OCI-LY3 (cell line): ENCODE data around the gene ANKS1A.

Experiments used
- H2AFZ ChIP-seq: fragments of 200-600, 300-600 bp; shearing (Covaris generic); 2 replicates; pipeline ENCODE4 v1.6.0; 2014; ENCODE audit warnings: antibody characterized with exemption, low read depth, low read length
- H3K27ac ChIP-seq: fragments of 200-600, 300-600 bp; sonication (generic); 2 replicates; pipeline ENCODE4 v1.5.1; 2014; ENCODE audit warnings: mild to moderate bottlenecking, low read length, moderate library complexity, mixed read lengths
- H3K27me3 ChIP-seq: fragments of 200-600, 300-600 bp; sonication (generic); 2 replicates; pipeline ENCODE4 v1.6.1; 2014; ENCODE audit warnings: low read depth, low read length, mixed read lengths
- H3K36me3 ChIP-seq: fragments of 200-600, 300-600 bp; sonication (generic); replicated peaks from 2 replicates; pipeline ENCODE3; 2014; ENCODE audit warnings: low read depth, low read length, mixed read lengths
- H3K4me1 ChIP-seq: fragments of 300-600, 200-600 bp; sonication (generic); 2 replicates; pipeline ENCODE4 v1.6.1; 2014; ENCODE audit warnings: low read length, mixed read lengths
- H3K4me2 ChIP-seq: fragments of 200-600, 300-600 bp; sonication (generic); 2 replicates; pipeline ENCODE4 v1.6.1; 2014; ENCODE audit warnings: low read length, mixed read lengths
- H3K4me3 ChIP-seq: fragments of 300-600, 200-600 bp; sonication (generic); 2 replicates; pipeline ENCODE4 v1.5.1; 2014; ENCODE audit warnings: antibody characterized with exemption, mild to moderate bottlenecking, low read length, moderate library complexity
- H3K79me2 ChIP-seq: fragments of 300-600, 200-600 bp; shearing (Covaris generic); 2 replicates; pipeline ENCODE4 v1.6.1; 2014; ENCODE audit warnings: mild to moderate bottlenecking, low read length, mixed read lengths
- H3K9ac ChIP-seq: fragments of 300-600, 200-600 bp; shearing (Covaris generic); 2 replicates; pipeline ENCODE4 v1.6.0; 2014; ENCODE audit warnings: mild to moderate bottlenecking, low read length, moderate library complexity
- H3K9me3 ChIP-seq: fragments of 200-600, 300-600 bp; shearing (Covaris generic); 2 replicates; pipeline ENCODE4 v1.6.1; 2014; ENCODE audit warnings: low read length, mixed read lengths; ENCODE audit not compliant: insufficient read depth
- H4K20me1 ChIP-seq: fragments of 200-600, 300-600 bp; sonication (generic); 2 replicates; pipeline ENCODE4 v1.6.1; 2016; ENCODE audit warnings: low read length, mixed read lengths; ENCODE audit not compliant: insufficient read depth
- CTCF ChIP-seq: fragments of 200-600, 300-600 bp; sonication (generic); IDR thresholded peaks from 2 replicates; pipeline ENCODE4 v1.5.1; 2014; ENCODE audit warnings: antibody characterized with exemption, low read length, low read depth
- EZH2phosphoT487 ChIP-seq: fragments of 200-600 bp; shearing (Covaris generic); IDR thresholded peaks from 2 replicates; pipeline ENCODE4 v1.6.1; 2018; ENCODE audit warnings: antibody characterized with exemption, mixed run types, low read depth

The ANKS1A gene

GRCh38 chr6:35047265-35048011 is 158.4 kb downstream of the ANKS1A start:
- Histone ChIP-seq H3K27me3 (no peaks in the 10 kb centered on the region), H3K9me3 (no peaks in the 10 kb centered on the region), H3K4me1 (peaks cover 9% of the 10 kb centered on the region; the same call in 1 of the 2 replicates), H2AFZ (no peak overlapping the region), H3K4me3 (no peak overlapping the region), H4K20me1 (no peaks in the 10 kb centered on the region), H3K36me3 (no peaks in the 10 kb centered on the region), H3K27ac (no peak overlapping the region), H3K9ac (no peak overlapping the region), H3K4me2 (no peak overlapping the region), H3K79me2 (no peaks in the 10 kb centered on the region)
- TF ChIP-seq EZH2phosphoT487 (no peak), CTCF (no peak)

DNA sequence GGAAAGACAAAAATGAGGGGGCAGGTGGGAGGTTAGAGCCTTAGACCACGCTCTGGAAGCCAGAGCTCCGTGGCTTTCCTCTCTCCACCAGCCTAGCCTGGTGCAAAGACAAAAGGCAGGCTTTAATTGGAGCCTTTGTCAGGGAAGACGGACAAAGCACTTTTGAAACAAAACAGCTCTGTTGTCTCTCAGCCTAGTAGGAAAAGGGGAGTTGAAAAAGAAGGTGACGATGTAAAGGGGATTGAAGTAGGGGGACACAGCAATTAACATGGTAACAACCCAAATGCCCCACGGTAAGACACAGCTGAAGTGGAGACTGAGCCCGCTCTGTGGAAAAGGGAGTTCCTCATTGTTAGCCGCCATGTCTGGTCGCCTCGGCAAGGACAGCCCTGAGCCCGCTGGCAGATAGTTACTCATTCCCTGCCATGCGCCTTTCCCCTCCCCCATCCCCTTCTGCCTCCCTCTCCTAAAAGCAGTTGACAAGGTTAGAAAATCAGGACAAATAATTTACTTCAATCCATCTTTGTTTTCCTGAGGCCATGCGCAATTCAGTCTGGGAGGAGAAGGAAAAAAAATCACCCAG is 159.1 kb downstream of the ANKS1A start:
- H2AFZ ChIP-seq, result no peak overlapping the region
- TF ChIP-seq CTCF, result no peak
- H3K79me2 ChIP-seq, result no peaks in the 10 kb centered on the region
- peaks cover 9% of the 10 kb centered on the region; the same call in 1 of the 2 replicates for H3K4me1 ChIP-seq
- H3K9ac ChIP-seq, result no peak overlapping the region
- no peaks in the 10 kb centered on the region for H3K36me3 ChIP-seq
- no peak overlapping the region for H3K27ac ChIP-seq
- no peaks in the 10 kb centered on the region for H3K9me3 ChIP-seq
- no peaks in the 10 kb centered on the region for H4K20me1 ChIP-seq
- H3K4me2 ChIP-seq, result peak overlapping the region; percentile 60
- no peaks in the 10 kb centered on the region for H3K27me3 ChIP-seq
- no peak overlapping the region for H3K4me3 ChIP-seq

GRCh38 chr6:35048631-35049083 is 159.6 kb downstream of the ANKS1A start:
- H3K9ac ChIP-seq, result no peak overlapping the region
- H3K27me3 ChIP-seq, result no peaks in the 10 kb centered on the region
- H3K4me3 ChIP-seq, result peak overlapping the region; percentile 66
- H3K9me3 ChIP-seq, result no peaks in the 10 kb centered on the region
- H3K36me3 ChIP-seq, result no peaks in the 10 kb centered on the region
- no peaks in the 10 kb centered on the region for H3K79me2 ChIP-seq
- H4K20me1 ChIP-seq, result no peaks in the 10 kb centered on the region
- H3K4me2 ChIP-seq, result peak overlapping the region; percentile 60
- H2AFZ ChIP-seq, result no peak overlapping the region
- TF ChIP-seq CTCF (peak; percentile 40), EZH2phosphoT487 (no peak)
- no peak overlapping the region for H3K27ac ChIP-seq
- peaks cover 9% of the 10 kb centered on the region; the same call in 1 of the 2 replicates for H3K4me1 ChIP-seq

GRCh38 chr6:35049156-35049735 is 160.2 kb downstream of the ANKS1A start:
- no peaks in the 10 kb centered on the region for H3K36me3 ChIP-seq
- H3K9me3 ChIP-seq, result no peaks in the 10 kb centered on the region
- H3K4me1 ChIP-seq, result peaks cover 9% of the 10 kb centered on the region; the same call in 1 of the 2 replicates
- H4K20me1 ChIP-seq, result no peaks in the 10 kb centered on the region
- no peaks in the 10 kb centered on the region for H3K79me2 ChIP-seq
- no peak overlapping the region for H3K9ac ChIP-seq
- no peak overlapping the region; the same call in 1 of the 2 replicates for H3K4me3 ChIP-seq
- H3K27me3 ChIP-seq, result no peaks in the 10 kb centered on the region
- no peak overlapping the region for H2AFZ ChIP-seq
- H3K27ac ChIP-seq, result no peak overlapping the region
- peak overlapping the region; percentile 60; the same call in 1 of the 2 replicates for H3K4me2 ChIP-seq
- TF ChIP-seq CTCF (no peak), EZH2phosphoT487 (no peak)
